ENCODE results near the gene TRHDE.

Gene TRHDE

GRCh38 chr12:72560003-72560769, 288.0 kb downstream of the TRHDE start:
- no peak for DNase-seq (ENCODE audit: low read depth)
- no peak for TF ChIP-seq CTCF (conservative IDR thresholded peaks at IDR 0.05; ENCODE audit: low read length)
- no peak overlapping the region for H3K4me3 ChIP-seq (ENCODE audit: low read length)

- TF ChIP-seq CTCF (conservative IDR thresholded peaks at IDR 0.05; ENCODE audit: low read length): no peak
- H3K4me3 ChIP-seq (ENCODE audit: low read length): no peak overlapping the region
- DNase-seq (ENCODE audit: low read depth): no peak
Observed at GRCh38 chr12:72570601-72571000, 298.4 kb downstream of the TRHDE start.

GRCh38 chr12:72574138-72574537, 302.0 kb downstream of the TRHDE start:
- DNase-seq (ENCODE audit: low read depth): no peak
- no peak for TF ChIP-seq CTCF (conservative IDR thresholded peaks at IDR 0.05; ENCODE audit: low read length)
- no peak overlapping the region for H3K4me3 ChIP-seq (ENCODE audit: low read length)

GRCh38 chr12:72578327-72578726, 306.2 kb downstream of the TRHDE start:
- DNase-seq (ENCODE audit: low read depth): no peak

GRCh38 chr12:72586456-72586855, 314.3 kb downstream of the TRHDE start:
- DNase-seq (ENCODE audit: low read depth): no peak
- H3K4me3 ChIP-seq (ENCODE audit: low read length): no peak overlapping the region
- no peak for TF ChIP-seq CTCF (conservative IDR thresholded peaks at IDR 0.05; ENCODE audit: low read length)

More at GRCh38 chr12:72578327-72578726, 306.2 kb downstream of the TRHDE start:
- H3K4me3 ChIP-seq (ENCODE audit: low read length): no peak overlapping the region
- TF ChIP-seq CTCF (conservative IDR thresholded peaks at IDR 0.05; ENCODE audit: low read length): no peak

- TF ChIP-seq CTCF (conservative IDR thresholded peaks at IDR 0.05; ENCODE audit: low read length): no peak
- DNase-seq (ENCODE audit: low read depth): no peak
- H3K4me3 ChIP-seq (ENCODE audit: low read length): no peak overlapping the region
Observed at GRCh38 chr12:72602581-72602980, 330.4 kb downstream of the TRHDE start.

GRCh38 chr12:72605975-72606374, 333.8 kb downstream of the TRHDE start:
- TF ChIP-seq CTCF (conservative IDR thresholded peaks at IDR 0.05; ENCODE audit: low read length): no peak
- DNase-seq (ENCODE audit: low read depth): no peak
- H3K4me3 ChIP-seq (ENCODE audit: low read length): no peak overlapping the region
